D341Med (cell line): ENCODE results near the gene ERBB3.
"Not testable (repeated sequence)": the region's sequence is repeated elsewhere in the genome, so short reads cannot be mapped to it uniquely, and the experiment has no call there.

Experiments used
- DNase-seq: peaks from one replicate; pipeline ENCODE4 v3.0.0; 2012; ENCODE audit warnings: low spot score

ERBB3 gene

DNA sequence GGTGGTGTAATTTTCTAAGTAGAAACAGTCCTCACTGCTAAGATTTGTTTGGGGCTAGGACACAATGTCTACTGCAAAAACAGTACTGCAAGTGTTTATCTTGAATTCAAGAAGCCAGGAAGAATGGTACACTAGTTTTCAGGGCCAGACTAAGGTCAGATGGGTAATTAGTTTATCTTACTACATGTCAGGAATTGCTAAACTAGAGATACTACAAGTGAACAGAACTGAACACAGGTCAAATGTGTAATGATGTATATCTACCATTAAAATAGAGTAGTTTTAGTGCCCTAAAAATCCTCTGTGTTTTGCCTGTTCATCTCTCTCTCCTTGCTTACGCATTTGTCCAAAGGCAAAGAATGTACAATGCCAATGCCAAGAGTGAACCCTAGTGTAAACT is 34.1 kb downstream of the ERBB3 start:
- no peak for DNase-seq

DNA sequence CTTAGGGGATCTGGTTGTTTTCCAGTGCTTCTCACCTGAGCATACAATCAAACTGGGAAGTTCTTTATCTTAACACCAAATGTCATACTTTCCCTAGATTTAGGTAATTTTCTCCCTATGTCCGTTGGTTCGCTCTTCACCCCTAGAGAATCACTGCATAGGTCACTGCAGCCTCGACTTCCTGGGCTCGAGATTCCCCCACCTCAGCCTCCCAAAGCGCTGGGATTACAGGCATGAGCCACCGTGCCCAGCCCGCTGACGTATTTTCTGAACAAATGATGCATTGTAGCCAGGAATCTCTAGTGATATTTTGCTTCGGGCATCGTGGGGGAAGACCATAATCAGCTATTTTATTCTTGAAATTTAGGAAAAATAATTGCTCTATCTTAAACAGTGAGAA is 35.4 kb downstream of the ERBB3 start:
- no peak for DNase-seq

DNA sequence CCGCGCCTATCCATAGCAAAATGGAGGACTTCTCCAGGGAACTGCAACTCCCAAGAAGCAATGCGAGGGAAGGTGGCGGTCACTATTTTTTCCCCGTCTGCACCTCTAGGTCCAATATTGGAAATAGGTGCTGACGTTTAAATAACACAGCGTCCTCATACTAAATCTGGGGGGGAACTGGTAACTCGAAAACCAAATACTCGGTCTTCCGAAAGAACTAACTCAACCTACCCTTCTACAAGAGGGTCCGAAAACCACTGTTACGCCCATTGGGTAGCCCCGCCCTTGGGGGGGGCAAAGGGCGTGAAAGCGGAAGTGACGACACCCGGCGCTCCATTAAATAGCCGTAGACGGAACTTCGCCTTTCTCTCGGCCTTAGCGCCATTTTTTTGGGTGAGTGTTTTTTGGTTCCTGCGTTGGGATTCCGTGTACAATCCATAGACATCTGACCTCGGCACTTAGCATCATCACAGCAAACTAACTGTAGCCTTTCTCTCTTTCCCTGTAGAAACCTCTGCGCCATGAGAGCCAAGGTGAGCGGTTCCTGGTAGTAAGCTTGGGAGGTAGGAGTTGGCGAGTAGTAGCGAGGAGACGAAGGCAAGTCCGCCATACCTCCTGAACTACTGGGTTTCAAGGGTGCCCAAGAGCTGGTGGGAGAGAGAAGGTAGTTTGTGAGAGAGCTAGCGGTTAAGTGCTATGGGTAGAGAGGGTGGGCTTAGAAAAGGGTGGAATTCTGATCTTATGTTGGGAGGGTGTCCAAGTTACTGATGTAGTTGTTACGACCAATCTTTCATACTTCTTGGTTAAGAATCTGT is 36.5 kb downstream of the ERBB3 start, which contains the start of gene RPL41:
RPL41 (plus strand) TSS at position 367 of the 815 bp plus-strand sequence.
- DNase-seq = peak; percentile 84

DNA sequence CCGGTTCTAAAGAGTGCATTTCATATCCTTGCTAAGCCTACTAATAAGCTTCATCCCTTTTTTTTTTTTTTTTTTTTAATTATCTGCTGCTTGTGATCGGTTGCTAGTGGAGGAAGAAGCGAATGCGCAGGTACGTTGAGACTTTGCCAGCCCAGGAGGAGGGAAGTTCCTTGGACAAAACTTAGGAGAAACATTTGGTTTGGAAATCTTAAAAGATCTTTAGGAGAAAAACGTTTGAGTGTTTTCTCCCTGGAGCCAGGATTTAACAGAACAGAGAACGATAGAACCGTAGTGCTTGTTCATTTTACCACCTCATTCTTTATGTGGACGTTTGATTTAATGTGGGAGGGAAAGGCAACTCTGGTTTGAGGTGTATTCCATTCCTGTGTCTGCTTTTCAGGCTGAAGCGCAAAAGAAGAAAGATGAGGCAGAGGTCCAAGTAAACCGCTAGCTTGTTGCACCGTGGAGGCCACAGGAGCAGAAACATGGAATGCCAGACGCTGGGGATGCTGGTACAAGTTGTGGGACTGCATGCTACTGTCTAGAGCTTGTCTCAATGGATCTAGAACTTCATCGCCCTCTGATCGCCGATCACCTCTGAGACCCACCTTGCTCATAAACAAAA is 37.2 kb downstream of the ERBB3 start:
- DNase-seq = not testable (repeated sequence)

DNA sequence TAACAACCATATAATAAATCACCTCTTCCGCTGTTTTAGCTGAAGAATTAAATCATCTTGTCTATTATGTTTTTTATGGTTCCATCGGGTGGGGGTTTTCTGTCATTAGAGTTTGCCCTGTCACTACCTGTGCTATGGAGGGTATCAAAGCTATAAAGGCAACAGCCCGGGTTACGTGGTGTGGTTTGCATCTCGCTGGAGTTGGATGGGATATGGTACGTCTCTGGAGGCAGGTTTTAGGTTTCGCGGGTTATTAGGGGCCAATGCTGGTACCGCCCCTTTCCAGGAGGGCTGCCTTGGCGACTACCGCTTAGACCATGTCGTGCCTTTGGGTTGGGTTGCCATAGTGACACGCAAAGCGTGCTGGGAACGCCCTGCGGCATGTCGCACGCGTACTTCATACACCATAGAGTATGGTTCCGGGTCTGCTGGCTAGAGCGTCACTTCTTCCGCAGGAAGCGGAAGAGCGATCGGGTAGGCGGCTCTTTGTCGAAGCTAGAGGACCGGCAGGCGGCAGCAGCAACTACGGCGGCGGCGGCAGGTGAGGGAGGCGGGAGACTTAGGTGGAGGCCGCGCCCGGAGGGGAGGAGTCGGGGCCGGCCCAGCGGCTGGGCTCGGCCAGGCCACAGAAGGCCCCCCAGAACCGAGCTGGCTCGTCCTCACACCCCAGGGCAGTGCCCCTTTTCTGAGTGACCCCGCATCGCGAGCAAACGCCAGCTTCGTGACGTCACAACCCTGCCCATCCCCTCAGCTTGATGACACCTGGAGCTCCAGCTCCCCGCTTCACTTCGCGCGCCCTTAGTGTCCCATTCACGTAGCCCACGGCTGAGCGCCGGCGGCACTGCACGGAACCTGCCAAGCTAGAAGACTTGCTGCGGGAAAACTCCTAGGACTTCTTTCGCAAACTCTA is 38.1 kb downstream of the ERBB3 start, which contains the start of gene ZC3H10:
ZC3H10 (plus strand) TSS at position 489 of the 910 bp plus-strand sequence. CDS start 2,297 bp downstream, outside the sequence.
- peak; percentile 92 for DNase-seq

DNA sequence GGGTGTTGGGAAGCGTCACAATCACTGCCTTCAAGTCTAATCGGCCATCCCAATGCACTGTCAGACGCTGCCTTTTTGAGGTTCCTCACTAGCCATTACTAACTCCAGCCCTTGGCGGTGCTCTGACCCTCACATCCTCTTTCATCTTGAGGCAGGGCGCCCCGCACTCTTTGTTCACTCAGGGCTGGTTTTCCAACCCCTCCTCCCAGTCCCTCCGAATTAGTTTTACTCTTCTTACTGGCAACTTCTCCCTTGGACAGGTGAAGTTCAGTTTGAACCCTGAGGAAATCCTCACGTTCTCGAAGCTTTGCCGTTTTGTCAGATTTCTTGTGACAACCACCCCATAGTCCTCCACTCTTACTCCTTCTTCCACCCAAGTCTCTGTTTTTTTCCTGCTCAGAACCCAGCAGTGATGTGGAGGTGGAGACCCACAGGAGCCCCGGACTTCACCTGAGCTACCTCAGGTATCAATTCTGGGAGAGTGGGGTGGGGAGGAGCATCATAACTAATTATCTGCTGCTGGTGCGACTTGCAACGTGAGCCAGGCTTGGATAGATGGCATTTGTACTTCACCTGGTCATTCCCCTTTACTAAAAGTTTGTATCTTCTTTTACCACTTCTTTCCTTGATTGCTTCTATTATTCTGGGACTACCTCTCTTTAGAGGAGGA is 38.9 kb downstream of the ERBB3 start:
- no peak for DNase-seq

DNA sequence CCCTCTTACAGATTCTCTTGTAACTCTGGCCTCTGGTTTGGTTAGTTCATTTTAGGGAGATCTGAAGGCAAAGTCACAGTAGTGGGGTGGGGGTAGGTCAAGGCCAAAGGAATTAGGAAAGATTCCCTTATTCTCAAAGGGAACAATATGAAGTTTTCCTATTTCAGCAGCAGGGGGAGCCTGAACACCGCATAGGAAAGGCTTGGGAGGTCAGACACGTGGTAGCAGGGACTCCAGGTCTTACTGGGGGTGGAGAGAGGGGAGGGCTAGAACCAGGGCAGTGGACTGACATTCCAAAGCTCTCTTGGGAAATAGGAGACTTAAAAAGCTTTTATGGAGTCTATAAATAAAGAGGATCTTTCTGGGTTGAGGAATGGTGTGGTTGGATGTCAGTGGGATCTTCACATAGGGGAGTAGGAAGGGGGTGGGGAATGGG is 39.4 kb downstream of the ERBB3 start:
- DNase-seq = peak; percentile 78

DNA sequence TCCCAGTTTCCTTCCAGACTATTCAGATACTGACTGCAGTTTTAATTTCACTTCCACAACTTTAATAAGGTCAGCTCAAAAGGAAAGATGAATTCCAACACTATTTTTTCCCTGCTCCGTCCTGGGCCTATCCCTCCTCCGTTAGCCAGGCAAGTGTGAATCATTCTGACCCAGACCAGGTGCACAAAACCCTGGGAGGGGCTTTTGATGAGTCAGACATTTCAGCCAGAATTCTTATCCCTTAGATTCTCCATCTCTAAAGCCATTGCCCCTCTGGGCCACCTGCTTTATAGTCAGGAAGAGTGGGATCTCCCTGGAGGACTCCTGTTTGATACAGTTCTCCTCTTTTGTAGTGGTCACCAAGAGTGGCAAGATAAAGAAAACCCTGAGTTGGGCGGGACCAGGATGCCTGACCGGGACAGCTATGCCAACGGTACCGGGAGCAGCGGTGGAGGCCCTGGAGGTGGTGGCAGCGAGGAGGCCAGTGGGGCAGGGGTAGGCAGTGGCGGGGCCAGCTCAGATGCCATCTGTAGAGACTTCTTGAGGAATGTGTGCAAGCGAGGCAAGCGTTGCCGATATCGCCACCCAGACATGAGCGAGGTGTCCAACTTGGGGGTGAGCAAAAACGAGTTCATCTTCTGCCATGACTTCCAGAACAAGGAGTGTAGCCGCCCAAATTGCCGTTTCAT is 40.3 kb downstream of the ERBB3 start:
- DNase-seq = no peak

DNA sequence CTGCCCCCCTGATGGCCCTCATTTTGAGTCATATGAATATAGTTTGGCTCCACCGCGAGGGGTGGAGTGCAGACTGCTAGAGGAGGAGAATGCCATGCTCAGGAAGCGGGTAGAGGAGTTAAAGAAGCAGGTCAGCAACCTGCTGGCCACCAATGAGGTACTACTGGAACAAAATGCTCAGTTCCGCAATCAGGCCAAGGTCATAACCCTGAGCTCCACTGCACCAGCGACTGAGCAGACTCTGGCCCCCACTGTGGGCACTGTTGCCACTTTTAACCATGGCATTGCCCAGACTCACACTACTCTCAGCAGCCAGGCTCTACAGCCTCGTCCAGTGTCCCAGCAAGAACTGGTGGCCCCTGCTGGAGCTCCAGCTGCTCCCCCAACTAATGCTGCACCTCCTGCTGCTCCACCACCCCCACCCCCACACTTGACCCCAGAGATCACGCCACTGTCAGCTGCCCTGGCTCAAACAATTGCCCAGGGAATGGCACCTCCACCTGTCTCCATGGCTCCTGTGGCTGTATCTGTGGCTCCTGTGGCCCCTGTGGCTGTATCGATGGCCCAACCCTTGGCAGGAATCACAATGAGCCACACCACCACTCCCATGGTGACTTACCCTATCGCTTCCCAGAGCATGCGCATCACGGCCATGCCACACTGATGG is 41.4 kb downstream of the ERBB3 start:
- DNase-seq = no peak

DNA sequence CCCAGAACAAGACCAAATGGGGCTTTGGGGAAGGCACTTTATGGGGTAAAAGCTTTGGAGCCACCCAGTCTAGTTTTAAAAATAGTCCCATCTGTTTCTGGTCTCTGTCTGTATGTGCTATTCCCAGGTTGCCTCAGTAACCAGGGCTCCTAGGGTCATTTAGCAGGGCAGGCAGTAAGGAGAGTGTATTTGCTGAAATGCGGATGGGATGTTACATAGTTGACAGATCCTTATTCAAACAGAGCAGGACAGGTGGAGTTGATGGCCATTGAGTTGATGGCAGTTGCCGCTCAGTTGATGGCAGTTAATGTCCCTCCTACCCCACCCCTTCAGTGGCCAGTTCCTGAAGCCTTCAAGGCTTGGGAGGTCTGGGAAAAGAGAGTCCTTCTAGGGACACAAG is 42.7 kb downstream of the ERBB3 start:
- DNase-seq = no peak

DNA sequence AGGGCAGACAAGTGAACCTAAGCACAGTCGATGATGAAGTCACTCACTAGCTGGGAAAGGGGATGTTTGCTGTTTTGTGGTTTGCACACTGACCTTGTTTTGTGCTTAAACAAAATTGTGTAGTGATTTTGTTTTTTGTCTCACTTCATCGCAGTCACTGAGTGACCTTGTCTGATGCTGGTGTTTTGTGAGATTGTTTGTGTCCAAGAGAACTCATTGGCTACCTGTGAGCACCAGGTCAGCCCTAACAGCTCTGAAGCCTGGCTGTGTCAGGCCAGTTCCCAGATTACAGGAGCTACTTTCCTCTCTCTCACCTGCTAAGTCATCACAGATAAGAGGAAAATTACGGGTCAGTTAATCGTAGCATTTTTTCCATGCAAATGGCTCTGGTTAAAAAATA is 44.2 kb downstream of the ERBB3 start:
- DNase-seq = no peak

DNA sequence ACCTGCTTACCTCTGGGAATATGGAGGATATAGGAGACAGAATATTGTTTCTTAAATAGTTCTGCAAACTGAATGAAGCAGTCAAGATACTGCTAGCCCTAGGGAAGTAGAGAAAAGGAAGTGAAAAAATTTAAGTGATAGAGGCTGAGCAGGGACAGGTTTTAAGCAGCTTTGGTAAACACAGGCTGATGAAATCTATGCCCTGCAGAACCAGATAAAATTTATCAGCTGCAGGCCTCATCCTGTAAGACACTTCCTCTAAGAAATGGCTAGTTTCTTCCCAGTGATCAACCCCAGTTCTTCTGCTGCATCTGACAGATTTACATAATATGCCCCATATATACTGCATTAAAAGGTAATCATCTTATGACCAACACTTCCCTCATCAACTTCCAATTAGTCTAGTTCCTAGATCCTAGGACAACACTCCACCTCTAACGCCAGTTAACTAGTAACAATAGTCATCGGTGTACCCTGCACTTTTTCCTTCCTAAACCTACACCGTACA is 46.8 kb downstream of the ERBB3 start:
- DNase-seq = no peak

DNA sequence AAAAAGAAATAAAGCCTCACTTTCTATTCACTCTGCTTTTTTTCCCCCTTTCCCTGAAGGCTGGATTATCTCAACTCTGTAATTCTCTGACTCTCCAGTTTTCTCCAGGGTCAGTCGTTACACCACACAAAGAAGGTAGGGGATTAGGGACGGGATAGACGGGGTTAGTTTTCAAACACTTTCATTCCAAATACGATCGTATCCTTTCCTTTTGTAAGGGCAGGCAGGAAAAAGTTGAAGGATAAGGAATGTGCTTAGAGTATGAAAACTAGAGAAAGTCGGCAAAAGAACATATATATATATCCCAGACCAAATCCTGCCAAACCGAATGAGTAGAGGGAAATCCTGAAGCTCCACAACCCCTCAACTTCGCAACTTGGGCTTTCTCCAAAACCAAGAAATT is 47.5 kb downstream of the ERBB3 start:
- no peak for DNase-seq

DNA sequence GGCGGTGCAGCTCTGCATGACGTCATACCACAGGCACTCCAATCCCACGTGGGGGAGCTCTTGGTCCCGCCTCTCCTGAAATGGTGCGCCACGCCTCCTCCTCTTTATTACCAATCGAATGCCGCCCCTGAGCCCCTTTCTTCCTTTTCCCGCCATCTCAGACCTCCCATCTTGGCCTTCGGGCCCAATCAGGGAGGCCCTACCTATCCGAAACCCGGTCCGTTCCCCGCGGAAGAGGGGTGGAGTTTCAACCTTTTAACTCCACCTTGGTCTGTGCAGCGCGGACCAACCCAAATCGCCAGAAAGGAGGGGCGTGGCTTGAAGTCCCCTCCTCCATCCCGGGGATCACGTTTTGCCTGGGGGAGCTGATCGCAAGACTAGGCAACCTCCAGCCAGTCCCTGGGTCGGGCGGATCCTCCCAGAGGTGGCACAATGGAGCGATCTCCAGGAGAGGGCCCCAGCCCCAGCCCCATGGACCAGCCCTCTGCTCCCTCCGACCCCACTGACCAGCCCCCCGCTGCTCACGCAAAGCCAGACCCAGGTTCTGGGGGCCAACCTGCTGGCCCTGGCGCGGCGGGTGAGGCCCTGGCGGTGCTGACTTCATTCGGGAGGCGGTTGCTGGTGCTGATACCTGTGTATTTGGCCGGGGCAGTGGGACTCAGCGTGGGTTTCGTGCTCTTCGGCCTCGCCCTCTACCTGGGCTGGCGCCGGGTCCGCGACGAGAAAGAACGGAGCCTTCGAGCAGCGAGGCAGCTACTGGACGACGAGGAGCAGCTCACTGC is 48.1 kb downstream of the ERBB3 start, which contains the start of gene ESYT1:
ESYT1 (plus strand) TSS at position 380 of the 782 bp plus-strand sequence; CDS start at position 433, 53 bp downstream.
- peak; percentile 94 for DNase-seq

DNA sequence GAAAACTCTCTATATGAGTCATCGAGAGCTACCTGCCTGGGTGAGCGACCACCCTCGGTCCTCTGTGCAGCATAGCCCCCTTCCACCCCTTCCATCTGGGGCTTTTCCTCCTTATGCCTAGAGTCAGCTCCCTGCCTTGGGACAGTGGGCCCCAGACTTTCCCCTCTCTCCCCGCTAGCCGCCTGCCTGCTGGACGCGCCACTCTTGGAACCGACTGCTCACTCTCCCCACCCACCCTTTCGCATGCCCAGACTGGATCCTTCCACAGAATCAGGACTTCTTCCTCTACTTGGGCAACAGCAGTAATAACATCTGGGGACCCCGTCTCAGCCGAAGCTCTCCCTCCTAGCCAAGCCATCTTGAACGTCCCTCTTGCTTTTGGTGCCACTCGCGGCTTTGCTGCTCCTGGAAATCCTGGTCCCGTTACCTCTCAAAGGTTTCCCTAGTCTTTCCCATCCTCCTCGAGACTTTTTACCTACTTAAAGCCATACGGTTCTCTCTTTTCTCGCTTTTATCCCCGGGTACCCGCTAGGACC is 48.8 kb downstream of the ERBB3 start:
- DNase-seq = peak; percentile 52

DNA sequence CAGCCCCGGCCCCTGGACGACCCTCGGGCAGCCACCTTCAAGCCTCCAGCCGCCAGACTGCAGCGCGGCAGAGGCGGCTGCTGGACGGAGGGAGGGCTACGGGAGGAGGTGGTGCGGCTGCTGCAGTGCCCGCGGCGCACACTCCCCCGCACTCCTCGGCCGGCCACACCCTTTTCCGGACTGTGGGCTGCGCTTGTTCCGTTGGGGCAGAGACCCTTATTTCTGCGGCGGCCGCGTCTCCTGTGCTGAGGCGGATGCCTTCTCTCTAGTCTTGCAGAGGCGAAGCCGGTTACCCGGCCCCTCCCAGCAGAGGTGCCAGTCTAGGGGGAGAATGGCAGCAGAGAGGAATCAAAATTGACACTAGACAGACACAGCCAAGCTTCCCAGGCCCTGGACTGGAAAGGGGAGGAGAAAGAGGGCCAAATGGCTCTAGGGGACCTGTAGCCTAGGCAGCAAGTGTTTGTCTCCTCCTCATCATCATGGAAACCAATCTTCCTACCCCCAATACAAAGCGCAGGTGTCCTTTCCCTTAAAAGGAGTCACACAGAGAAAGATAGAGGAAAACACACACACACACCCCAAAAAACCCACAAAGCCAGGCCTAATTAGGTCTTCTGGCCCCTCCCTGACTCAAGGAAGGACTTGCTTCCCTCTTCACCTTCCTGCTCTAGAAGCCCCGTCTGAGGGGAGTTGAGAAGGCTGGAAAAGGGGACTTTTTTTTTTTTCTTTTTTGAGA is 49.4 kb downstream of the ERBB3 start:
- peak; percentile 76 for DNase-seq

DNA sequence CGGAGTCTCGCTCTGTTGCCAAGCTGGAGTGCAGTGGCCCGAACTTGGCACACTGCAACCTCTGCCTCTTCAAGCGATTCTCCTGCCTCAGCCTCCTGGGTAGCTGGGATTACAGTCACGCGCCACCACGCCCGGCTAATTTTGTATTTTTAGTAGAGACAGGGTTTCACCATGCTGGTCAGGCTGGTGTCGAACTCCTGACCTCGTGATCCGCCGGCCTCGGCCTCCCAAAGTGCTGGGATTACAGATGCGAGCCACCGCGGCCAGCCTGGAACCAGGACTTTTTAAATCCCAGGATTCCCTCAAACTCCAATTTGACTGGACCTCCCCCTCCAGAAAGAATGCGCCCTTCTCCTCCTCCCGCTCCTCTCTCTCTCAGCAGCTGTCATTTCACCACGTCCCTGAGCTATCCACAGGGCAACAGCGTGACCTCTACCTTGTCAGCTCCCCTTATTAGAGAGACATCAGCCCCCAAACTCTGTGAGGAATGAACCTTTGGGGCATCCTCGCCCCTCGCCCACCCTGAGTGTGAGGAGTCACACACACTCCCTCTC is 50.1 kb downstream of the ERBB3 start:
- DNase-seq = no peak

DNA sequence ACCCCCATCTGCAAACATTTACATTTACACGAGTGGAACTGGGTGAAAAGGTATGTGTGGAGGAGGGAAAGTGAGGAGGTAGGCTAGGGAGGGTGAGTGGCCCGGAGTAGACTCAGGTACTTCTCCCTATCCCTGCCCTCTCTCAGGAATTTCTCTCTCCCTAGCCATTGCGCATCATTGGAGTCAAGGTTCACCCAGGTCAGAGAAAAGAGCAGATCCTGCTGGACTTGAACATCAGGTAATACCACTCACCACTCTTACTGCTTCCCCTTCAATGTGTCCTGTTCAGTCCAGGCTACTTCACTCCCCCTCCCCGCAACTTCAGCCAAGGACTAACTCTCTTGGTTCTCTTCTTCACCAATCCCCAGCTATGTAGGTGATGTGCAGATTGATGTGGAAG is 50.9 kb downstream of the ERBB3 start:
- no peak for DNase-seq
